Loucy (cell line): ENCODE data around the gene ESR1.

ENCODE experiments used
- CTCF ChIP-seq: fragments of 200-600 bp; sonication (generic); conservative IDR thresholded peaks from 2 replicates; pipeline ENCODE4 v1.5.1; 2014; ENCODE audit warnings: mild to moderate bottlenecking, antibody characterized with exemption, low read length
- EZH2phosphoT487 ChIP-seq: fragments of 200-600 bp; IDR thresholded peaks from 2 replicates; pipeline ENCODE4 v1.6.1; 2018; ENCODE audit warnings: antibody characterized with exemption, mild to moderate bottlenecking, moderate library complexity, borderline replicate concordance

- TF ChIP-seq CTCF (no peak), EZH2phosphoT487 (no peak)
Observed at GRCh38 chr6:152100183-152100618, 292.7 kb downstream of the ESR1 start.
